ENCODE results near the gene NAALADL2. TPM values are rescaled to one million over a fixed set of nuclear protein-coding genes. Genes with fewer than 3 reads are reported as not detected.

NAALADL2 gene
- total RNA-seq, 1 experiment from 2014 or later = 2.7 TPM

DNA sequence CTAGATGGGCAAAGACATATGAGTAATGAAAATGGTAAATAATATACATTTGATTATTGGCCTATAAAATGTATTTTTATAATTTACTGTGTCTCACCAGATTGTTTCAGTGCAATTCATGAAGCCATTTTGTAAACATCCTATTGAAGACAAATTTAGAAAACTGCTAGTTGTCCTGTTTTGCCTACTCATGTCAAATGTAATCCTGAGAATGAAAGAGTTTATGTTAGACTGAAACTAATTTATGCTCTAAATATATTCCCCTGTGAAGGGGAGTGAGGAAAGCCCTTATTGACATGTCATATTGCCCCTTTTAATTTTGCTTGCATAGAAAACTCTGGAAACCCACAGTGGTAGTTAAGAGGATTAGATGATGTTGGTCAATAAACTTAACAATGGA lies 610.0 kb downstream of the NAALADL2 start:
- CTCF ChIA-PET = no interaction called here
- Histone ChIP-seq H3K36me3 (ENCODE audit: control insufficient read depth, insufficient read depth, low read length) (no peaks in the 10 kb centered on the region), H3K27ac (ENCODE audit: low read length) (no peak overlapping the region), H3K9me3 (ENCODE audit: control insufficient read depth, insufficient read depth, low read depth, low read length) (peaks cover 4% of the 10 kb centered on the region; the same call in 1 of the 2 replicates), H3K4me1 (ENCODE audit: control insufficient read depth, insufficient read depth, low read length) (no peaks in the 10 kb centered on the region), H3K4me3 (ENCODE audit: low read depth in 2 of 2, low read length in 2 of 2) (no peak overlapping the region), H3K27me3 (ENCODE audit: control insufficient read depth, insufficient read depth, low read length) (no peaks in the 10 kb centered on the region)
- in situ Hi-C loops (cut with HindIII; ENCODE audit: low pct_unique_long_range_greater_than_20kb, low sequenced_read_pairs) = no loop called here
- no peak for DNase-seq (ENCODE audit: low read depth, low spot score)
- ATAC-seq = no peak
- intact Hi-C loops (cut with micrococcal nuclease; ENCODE audit: unreplicated experiment) = no loop called here
- no TSS peak for BruUV-seq (replicated peaks)
- POLR2A ChIA-PET = no interaction called here
- TF ChIP-seq, protein P1, sequence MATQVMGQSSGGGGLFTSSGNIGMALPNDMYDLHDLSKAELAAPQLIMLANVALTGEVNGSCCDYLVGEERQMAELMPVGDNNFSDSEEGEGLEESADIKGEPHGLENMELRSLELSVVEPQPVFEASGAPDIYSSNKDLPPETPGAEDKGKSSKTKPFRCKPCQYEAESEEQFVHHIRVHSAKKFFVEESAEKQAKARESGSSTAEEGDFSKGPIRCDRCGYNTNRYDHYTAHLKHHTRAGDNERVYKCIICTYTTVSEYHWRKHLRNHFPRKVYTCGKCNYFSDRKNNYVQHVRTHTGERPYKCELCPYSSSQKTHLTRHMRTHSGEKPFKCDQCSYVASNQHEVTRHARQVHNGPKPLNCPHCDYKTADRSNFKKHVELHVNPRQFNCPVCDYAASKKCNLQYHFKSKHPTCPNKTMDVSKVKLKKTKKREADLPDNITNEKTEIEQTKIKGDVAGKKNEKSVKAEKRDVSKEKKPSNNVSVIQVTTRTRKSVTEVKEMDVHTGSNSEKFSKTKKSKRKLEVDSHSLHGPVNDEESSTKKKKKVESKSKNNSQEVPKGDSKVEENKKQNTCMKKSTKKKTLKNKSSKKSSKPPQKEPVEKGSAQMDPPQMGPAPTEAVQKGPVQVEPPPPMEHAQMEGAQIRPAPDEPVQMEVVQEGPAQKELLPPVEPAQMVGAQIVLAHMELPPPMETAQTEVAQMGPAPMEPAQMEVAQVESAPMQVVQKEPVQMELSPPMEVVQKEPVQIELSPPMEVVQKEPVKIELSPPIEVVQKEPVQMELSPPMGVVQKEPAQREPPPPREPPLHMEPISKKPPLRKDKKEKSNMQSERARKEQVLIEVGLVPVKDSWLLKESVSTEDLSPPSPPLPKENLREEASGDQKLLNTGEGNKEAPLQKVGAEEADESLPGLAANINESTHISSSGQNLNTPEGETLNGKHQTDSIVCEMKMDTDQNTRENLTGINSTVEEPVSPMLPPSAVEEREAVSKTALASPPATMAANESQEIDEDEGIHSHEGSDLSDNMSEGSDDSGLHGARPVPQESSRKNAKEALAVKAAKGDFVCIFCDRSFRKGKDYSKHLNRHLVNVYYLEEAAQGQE (IDR thresholded peaks at IDR 0.05; ENCODE audit: insufficient read depth in 1 of 2, low read depth in 2 of 2, low read length in 1 of 2) = no peak
- TF ChIP-seq TCF7L2 (IDR thresholded peaks at IDR 0.05; ENCODE audit: low read depth, low read length) (no peak), POLR2AphosphoS5 (IDR thresholded peaks at IDR 0.05; ENCODE audit: low read depth, low read length) (no peak), SIN3A (IDR thresholded peaks at IDR 0.05; ENCODE audit: borderline replicate concordance, insufficient read depth, low read depth, low read length) (no peak)
- TF ChIP-seq, protein P2, sequence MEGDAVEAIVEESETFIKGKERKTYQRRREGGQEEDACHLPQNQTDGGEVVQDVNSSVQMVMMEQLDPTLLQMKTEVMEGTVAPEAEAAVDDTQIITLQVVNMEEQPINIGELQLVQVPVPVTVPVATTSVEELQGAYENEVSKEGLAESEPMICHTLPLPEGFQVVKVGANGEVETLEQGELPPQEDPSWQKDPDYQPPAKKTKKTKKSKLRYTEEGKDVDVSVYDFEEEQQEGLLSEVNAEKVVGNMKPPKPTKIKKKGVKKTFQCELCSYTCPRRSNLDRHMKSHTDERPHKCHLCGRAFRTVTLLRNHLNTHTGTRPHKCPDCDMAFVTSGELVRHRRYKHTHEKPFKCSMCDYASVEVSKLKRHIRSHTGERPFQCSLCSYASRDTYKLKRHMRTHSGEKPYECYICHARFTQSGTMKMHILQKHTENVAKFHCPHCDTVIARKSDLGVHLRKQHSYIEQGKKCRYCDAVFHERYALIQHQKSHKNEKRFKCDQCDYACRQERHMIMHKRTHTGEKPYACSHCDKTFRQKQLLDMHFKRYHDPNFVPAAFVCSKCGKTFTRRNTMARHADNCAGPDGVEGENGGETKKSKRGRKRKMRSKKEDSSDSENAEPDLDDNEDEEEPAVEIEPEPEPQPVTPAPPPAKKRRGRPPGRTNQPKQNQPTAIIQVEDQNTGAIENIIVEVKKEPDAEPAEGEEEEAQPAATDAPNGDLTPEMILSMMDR (IDR thresholded peaks at IDR 0.05) = no peak

DNA sequence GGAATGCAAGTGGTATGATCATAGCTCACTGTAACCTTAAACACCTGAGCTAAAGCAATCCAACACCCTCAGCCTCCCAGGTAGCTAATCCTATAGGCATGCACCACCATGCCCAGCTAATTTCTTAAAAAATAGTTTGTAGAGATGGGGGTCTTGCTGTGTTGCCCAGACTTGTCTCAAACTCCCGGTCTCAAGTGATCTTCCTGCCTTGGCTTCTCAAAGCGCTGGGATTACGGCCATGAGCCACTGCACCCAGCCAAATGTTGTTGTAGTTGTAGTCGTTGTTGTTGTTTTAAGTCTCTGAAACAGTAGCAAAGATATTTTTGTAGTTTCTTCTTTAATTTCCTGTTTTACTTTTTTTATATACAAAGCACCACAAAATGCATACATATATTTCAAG lies 616.6 kb downstream of the NAALADL2 start:
- no peak overlapping the region for H3K27ac ChIP-seq (ENCODE audit: low read length)
- no peaks in the 10 kb centered on the region for H3K4me1 ChIP-seq (ENCODE audit: control insufficient read depth, insufficient read depth, low read length)
- H3K4me3 ChIP-seq (ENCODE audit: low read depth in 2 of 2, low read length in 2 of 2) = no peak overlapping the region
- intact Hi-C loops (cut with micrococcal nuclease; ENCODE audit: unreplicated experiment) = no loop called here
- POLR2A ChIA-PET = no interaction called here
- CTCF ChIA-PET = no interaction called here
- H3K9me3 ChIP-seq (ENCODE audit: control insufficient read depth, insufficient read depth, low read depth, low read length) = no peaks in the 10 kb centered on the region
- TF ChIP-seq, protein P1 (IDR thresholded peaks at IDR 0.05; ENCODE audit: insufficient read depth in 1 of 2, low read depth in 2 of 2, low read length in 1 of 2) = no peak
- TF ChIP-seq TCF7L2 (IDR thresholded peaks at IDR 0.05; ENCODE audit: low read depth, low read length) = no peak
- no peak for TF ChIP-seq POLR2AphosphoS5 (IDR thresholded peaks at IDR 0.05; ENCODE audit: low read depth, low read length)
- no peak for TF ChIP-seq SIN3A (IDR thresholded peaks at IDR 0.05; ENCODE audit: borderline replicate concordance, insufficient read depth, low read depth, low read length)
- TF ChIP-seq, protein P2 (IDR thresholded peaks at IDR 0.05) = no peak
- no peak for ATAC-seq
- no peak for DNase-seq (ENCODE audit: low read depth, low spot score)
- BruUV-seq (replicated peaks) = no TSS peak
- no peaks in the 10 kb centered on the region for H3K27me3 ChIP-seq (ENCODE audit: control insufficient read depth, insufficient read depth, low read length)
- in situ Hi-C loops (cut with HindIII; ENCODE audit: low pct_unique_long_range_greater_than_20kb, low sequenced_read_pairs) = no loop called here
- H3K36me3 ChIP-seq (ENCODE audit: control insufficient read depth, insufficient read depth, low read length) = no peaks in the 10 kb centered on the region
